HG03457 (cell line): ENCODE data around the gene SCAMP4.

Source experiments
- ATAC-seq: cut with Tn5 transposase; IDR thresholded peaks from one replicate; pipeline ENCODE4 v1.9.1; 2021; ENCODE audit warnings: moderate number of reproducible peaks; ENCODE audit not compliant: unreplicated experiment

Gene SCAMP4

DNA sequence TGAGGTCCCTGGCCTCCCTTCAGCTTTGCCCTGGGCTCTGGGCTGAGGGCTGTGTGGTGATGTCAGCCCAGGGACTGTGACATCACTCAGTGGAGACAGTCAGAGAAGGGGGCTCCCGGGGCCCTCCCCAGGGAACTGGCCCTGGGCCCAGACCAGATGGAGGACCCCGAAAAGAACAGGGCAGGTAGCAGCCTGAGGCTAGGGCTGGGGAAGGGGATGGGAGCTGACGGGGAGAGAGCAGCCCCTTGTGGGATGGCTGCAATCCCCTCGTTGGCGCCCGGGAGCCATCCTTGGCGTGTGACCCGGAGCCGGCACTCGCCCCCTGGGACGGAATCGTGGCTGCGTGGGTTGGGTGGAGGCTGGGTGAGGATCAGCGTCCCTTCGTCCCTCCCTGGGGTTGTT lies 49.3 kb downstream of the SCAMP4 start:
- ATAC-seq, result no peak

DNA sequence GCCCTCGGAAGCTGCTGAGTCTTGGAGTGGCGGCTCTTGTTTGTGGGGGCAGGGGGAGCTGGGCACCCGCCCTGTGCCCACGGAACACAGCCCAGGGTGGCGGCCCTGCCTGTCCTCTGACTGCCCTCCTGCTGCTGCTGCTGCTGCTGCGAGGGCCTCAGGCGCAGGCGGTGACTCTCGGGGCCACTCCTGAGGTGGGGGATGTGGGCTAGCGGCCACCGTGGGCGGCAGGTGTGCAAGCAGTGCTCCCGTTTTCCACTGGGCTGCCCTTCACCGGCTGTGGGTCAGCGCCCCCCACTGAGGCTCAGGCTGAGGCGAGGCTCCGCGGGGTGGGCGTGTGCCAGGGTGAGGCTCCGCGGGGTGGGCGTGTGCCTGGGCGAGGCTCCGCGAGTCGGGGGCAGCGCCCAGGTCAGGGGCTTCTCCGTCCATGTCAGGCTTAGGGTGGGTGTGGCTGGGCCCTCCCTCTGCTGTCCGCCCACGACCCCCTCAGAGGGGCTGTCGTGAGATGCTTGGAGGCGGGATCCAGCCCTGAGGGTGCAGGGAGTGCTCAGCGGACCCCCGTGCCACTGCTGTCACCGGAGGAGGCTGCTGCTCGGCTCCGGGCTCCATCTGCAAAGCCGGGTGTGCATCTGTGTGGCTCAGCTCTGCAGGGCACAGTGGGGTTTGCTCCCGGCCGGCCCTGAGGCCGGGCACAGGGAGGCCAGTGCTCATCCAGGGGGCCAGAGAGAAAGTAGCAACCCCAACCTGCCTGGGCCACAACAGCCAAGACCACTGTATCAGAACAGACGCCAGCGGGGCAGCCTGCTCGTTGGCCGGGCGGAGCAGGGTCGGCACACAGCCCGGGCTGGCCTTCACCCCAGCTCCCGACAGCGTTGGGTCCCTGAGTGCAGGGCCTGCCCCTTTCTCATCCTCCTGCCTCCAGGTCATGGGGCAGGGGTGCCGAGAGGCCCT lies 50.2 kb downstream of the SCAMP4 start:
- ATAC-seq, result no peak

DNA sequence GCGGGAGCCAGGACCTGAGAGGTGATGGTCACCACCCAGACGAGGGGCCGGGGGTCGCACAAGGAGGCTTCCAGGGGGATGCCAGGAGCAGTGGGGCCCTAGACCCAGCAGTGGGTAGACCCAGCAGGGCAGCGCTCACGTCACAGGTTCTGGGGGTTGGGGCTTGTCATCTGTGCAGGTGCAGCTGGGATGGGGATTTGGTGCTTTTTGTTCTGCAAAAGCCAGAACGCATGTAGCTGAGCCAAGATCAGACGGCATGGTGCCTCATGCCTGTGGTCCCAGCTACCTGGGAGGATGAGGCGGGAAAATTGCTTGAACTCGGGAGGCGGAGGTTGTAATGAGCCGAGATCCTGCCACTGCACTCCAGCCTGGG lies 50.9 kb downstream of the SCAMP4 start:
- ATAC-seq, result no peak

GRCh38 chr19:1956868-1957492 lies 51.8 kb downstream of the SCAMP4 start:
- ATAC-seq, result no peak

GRCh38 chr19:1957562-1958248 lies 52.5 kb downstream of the SCAMP4 start:
- no peak for ATAC-seq

DNA sequence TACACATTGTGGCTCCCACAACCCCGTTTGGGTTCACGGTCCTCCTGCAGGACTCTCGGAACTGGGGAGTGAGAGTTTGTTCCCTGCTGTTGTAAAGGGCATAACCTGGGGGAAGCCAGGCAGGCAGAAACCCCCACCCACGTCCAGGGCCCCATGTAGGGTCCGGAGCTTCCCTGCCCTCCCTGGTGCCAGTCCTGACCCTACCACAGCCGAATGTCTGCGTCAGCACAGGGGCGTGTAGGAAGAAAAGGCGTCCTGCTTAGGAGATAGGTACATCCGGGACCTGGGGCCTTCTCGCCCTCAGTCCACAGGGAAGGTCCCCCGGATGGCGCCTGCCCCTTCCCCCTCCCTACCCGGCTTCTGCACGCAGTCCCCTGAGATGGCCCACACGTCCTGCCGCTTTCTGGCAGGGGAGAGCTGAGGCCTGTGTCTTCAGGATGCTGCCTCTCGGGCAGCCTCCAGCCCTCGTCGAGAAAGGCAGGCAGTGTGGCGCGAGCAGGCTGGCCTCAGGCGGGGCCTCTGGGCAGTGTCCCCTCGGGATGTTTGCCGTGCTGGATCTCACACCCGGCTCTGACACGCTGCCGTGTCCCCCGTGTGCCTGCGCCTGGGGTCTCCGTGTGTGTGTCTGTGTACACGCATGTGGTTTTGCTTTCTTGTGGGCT lies 54.9 kb downstream of the SCAMP4 start:
- ATAC-seq, result no peak

DNA sequence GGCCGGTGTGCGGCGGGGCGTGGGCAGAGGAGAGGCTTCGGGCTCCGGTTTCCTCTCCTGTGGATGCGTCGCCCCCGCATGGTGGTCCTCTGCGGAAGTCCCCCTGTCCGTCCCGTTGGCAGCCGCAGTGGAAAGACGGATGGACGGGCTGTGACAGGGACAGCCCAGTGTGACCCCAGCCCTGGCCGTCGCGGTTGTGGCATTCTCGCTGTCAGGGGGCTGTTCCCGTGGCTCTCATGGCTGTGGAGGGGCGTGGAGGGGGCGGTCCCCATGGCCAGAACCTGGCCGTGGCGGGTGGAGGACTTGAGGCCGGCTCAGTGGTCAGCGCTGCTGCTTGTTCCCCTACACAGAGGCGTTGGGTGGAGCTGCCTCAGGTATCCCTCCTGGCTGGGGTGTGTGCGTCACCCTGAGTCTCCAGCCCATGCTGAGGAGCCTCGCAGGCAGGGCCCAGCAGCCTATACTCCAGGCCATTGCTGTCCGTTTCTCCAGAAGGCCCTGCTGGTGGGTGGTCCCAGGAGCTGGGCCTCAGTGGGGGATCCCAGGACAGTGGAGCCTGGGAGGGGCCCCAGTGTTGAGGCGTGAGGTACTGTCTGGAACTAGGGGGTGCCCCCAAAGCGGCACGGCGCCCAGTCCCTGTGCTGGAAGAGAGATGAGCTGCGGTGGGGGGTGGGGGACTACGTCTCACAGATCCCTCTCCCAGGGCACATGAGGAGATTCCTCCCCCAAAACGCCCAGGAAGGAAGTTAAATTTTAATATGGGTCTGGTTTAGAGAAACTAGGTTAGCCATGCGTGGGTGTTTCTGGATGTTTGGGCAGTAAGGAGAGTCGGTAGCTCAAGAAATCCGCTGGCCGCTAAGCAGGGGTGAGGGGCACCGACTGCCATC lies 56.0 kb downstream of the SCAMP4 start:
- ATAC-seq, result no peak

DNA sequence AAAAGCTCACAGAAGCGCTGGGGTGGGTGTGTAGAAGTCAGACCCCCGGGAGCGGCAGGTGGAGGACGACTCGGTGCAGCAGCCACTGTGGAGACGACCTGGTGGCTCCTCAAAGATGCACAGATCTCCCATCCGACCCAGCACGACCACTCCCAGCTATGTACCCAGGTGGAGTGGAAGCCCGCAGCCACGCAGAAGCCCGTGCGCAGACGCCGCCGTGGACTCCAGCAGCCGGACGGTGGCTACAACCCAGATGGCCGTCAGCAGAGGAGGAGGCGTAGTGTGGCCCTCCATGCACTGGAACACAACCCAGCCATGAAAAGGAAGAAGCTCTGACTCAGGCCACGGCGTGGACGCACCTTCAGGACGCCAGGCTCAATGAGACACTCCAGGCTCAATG lies 57.5 kb downstream of the SCAMP4 start:
- ATAC-seq, result no peak

DNA sequence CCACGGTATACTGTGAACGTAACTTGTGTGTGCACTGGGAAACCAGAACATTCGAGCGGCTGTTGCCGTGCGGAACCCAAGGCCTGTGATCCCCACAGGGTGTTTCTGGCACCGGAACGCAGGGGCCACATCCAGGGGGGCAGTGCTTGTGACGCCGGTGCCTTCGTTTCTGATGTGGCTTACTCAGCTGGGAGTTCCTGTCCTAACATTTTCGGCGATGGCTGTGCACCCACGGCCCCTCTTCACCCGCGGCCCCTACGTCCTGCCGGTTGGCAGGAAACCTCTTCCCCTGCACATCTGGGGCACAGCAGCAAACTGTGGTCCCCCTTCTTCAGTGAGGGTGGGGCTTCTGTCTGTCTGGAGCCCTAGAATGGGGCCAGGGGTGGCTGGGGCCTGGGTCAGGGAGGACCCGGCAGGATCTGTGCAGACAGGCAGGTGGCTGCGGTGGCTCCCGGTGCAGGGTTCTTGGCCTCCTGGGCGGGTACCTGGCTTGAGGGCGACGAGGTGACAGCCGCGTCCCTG lies 61.9 kb downstream of the SCAMP4 start:
- ATAC-seq, result no peak

DNA sequence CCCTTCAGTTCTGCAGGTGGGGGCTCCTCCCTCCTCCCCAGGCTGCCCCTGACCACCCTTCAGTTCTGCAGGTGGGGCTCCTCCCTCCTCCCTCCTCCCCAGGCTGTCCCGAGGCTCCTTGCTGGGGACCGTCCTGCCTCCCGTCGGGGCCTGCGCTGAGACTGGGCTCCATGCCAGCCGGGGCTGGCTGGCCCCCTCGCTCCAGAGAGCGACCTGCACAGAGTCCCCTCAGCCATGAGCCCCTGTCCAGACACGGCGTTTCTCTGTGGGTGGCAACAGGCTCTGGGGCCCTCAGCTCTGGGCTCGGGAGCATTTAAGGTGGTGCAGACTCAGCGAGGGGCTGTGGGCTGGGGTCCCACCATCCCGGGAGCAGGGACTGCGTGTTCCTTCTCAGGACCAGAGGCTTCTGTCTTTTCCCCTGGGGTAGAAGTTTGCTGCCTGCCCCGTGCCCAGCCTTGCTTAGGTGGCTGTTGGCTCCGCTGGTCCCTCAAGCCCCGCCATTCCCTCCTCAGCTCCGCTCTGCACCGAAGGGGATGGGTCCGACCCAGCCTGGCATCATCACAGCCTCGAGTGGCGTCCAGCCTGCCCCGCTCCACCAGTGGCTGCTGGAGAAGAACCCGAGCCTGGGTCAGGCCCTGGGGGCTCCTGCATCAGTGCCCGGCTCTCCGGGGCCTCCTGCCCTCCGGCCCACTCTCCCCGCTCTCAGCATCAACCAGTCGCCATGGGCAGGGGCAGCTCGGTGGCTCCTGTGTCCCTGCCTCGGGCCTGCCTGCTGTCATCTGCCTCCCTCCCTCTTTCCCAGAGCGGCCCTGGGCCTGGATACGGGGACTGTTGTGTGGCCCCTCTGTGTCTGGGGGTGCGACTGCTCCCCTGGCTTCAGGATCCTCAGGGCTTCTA lies 63.3 kb downstream of the SCAMP4 start:
- ATAC-seq, result no peak

GRCh38 chr19:1969176-1970002 lies 64.2 kb downstream of the SCAMP4 start:
- ATAC-seq, result no peak

DNA sequence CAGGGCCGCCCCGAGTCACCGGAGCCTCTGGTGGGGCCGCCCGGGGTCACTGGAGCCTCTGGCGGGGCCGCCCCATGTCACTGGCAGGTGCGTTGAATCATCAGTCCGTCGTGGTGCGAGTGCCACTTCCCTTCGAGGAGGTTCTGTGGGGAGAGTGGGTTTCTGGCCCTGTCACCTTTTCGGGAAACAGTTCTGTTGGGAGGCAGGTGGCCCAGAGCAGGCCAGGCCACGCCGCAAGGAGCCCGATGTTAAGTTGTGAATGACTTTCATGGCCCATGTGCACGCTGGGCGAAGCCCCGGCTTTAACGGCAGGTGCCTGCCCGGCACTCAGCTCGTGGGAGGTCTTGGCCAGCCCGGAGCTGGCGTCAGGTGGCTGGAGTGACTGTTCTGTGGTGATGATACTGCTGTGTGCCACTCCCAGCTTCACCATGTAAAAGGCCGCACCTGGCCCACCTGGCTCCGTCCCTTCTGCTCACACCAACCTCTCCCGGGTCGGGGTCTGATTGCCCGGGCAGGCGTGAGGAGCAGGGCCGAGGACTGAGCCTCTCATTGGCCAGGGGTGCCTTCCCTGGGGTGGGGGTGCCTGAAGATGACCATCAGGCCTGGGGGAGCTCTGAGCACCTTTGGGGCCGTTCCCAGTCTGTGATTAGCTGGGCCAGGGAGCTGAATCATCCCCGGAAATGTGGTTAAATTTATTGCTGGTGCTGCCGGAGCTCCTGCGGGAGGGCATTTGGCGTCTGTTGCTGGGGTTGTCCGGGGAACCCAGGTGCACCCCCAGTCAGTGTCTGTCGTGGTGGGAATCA lies 65.0 kb downstream of the SCAMP4 start:
- no peak for ATAC-seq

DNA sequence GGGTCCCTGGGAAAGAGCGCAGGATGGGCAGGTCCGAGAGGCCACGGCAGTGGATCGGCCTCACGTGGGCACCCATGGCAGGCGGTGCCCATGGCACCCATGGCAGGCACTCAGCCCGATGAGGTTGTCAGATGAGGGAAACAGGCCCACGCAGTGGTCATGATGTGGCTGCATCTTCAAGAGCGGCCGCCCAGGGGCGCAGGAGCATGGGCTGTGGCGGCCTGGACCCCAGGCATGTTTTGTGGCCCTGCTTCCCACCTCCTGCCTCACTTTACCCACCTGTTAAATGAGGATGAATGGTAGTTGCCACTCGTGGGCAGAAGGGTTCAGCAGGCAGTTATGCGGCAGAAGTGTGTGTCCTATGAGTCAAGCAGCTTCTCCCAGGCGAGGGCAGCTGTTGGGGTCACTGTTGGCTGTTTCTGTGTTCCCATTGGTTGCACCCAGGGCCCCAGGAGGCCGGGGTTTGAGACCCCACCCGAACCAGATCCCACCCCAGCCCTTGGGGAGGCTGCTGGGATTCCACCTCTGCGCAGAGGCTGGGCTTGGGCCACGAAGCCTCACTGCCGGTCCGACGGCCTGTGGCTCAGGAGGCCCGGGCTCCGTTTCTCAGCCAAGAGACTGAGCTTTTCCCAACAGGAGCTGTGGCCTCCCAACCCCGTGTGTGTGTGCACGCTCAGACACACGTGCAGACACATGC lies 65.8 kb downstream of the SCAMP4 start:
- no peak for ATAC-seq

GRCh38 chr19:1974381-1975161 lies 69.4 kb downstream of the SCAMP4 start:
- ATAC-seq, result no peak

GRCh38 chr19:1975162-1975480 lies 69.9 kb downstream of the SCAMP4 start:
- ATAC-seq, result no peak
